GM23248 (cell line): ENCODE measurements around the gene HK1. TPM values are rescaled to one million over a fixed set of nuclear protein-coding genes. Genes with fewer than 3 reads are reported as not detected.

Source experiments
- DNase-seq: peaks from one replicate; pipeline ENCODE4 v3.0.0-alpha.2; 2015
- H2AFZ ChIP-seq: fragments of 200-600 bp; sonication (generic); 2 replicates; pipeline ENCODE4 v1.6.1; 2016; ENCODE audit warnings: antibody characterized with exemption
- H3F3A ChIP-seq: fragments of 200-600 bp; sonication (generic); 2 replicates; pipeline ENCODE4 v1.6.1; 2016; ENCODE audit warnings: mild to moderate bottlenecking, antibody characterized with exemption, mixed run types; ENCODE audit not compliant: insufficient read depth
- H3K27ac ChIP-seq: fragments of 200-600 bp; sonication (generic); 2 replicates; pipeline ENCODE4 v1.5.1; 2016; ENCODE audit warnings: mild to moderate bottlenecking
- H3K27me3 ChIP-seq: fragments of 200-600 bp; sonication (generic); replicated peaks from 2 replicates; pipeline ENCODE4 v1.6.1; 2016; ENCODE audit warnings: mild to moderate bottlenecking; ENCODE audit not compliant: insufficient read depth
- H3K36me3 ChIP-seq: fragments of 200-600 bp; sonication (generic); 2 replicates; pipeline ENCODE4 v1.6.1; 2016; ENCODE audit warnings: low read depth, mild to moderate bottlenecking
- H3K4me1 ChIP-seq: fragments of 200-600 bp; sonication (generic); 2 replicates; pipeline ENCODE4 v1.6.1; 2016; ENCODE audit warnings: mild to moderate bottlenecking; ENCODE audit not compliant: insufficient read depth
- H3K4me2 ChIP-seq: fragments of 200-600 bp; sonication (generic); one replicate; pipeline ENCODE4 v1.6.1; 2016; ENCODE audit warnings: mild to moderate bottlenecking; ENCODE audit not compliant: unreplicated experiment
- H3K4me3 ChIP-seq: fragments of 200-600 bp; sonication (generic); 2 replicates; pipeline ENCODE4 v1.5.1; 2016; ENCODE audit warnings: mild to moderate bottlenecking
- H3K79me2 ChIP-seq: fragments of 200-600 bp; sonication (generic); 2 replicates; pipeline ENCODE4 v1.6.1; 2016; ENCODE audit warnings: mild to moderate bottlenecking; ENCODE audit not compliant: insufficient read depth
- H3K9ac ChIP-seq: fragments of 200-600 bp; sonication (generic); 2 replicates; pipeline ENCODE4 v1.6.1; 2016; ENCODE audit warnings: mild to moderate bottlenecking
- H3K9me2 ChIP-seq: fragments of 200-600 bp; sonication (generic); 2 replicates; pipeline ENCODE4 v1.6.1; 2016; ENCODE audit warnings: mixed run types, mild to moderate bottlenecking, moderate library complexity; ENCODE audit not compliant: insufficient read depth
- H3K9me3 ChIP-seq: fragments of 200-600 bp; sonication (generic); one replicate; pipeline ENCODE4 v1.6.1; 2017; ENCODE audit warnings: low read depth
- H4K20me1 ChIP-seq: fragments of 200-600 bp; sonication (generic); 2 replicates; pipeline ENCODE4 v1.6.0; 2016; ENCODE audit not compliant: insufficient read depth
- EZH2 ChIP-seq: fragments of 200-600 bp; sonication (generic); IDR thresholded peaks from 2 replicates; pipeline ENCODE4 v1.6.1; 2018; ENCODE audit warnings: antibody characterized with exemption, mild to moderate bottlenecking; ENCODE audit not compliant: insufficient read depth, poor library complexity, severe bottlenecking
- EZH2phosphoT487 ChIP-seq: fragments of 200-600 bp; sonication (generic); IDR thresholded peaks from 2 replicates; pipeline ENCODE4 v1.6.1; 2018; ENCODE audit warnings: antibody characterized with exemption, moderate library complexity, mild to moderate bottlenecking, low read depth; ENCODE audit not compliant: insufficient read depth
- WGBS, 2 experiments: methylation state at CpG; one replicate each; pipeline ENCODE4 v1.1.6; 2015 to 2017; ENCODE audit warnings: low lambda C conversion rate in 2 of 2, low coverage in 1 of 2; ENCODE audit errors: missing lambda C conversion rate in 2 of 2; 5-methylcytosine and 5-hydroxymethylcytosine counted together
- in situ Hi-C: fragments of 300-500 bp; cut with MboI; formaldehyde crosslinking; loops from 2 replicates; pipeline ENCODE4 v1.15.0; 2020
- polyA plus RNA-seq: library from polyadenylated mRNA; unstranded; fragments of >200 nt; fragmentation: Nextera tagmentation; extraction: Ambion mirVana; gene quantifications from 2 replicates; pipeline ENCODE4 v1.2.1, GENCODE V29; 2016
- total RNA-seq: library from RNA; depleted of rRNA; stranded (reverse); fragments of >200 nt; shearing (Covaris generic); gene quantifications from 2 replicates; pipeline ENCODE4 v1.2.3, GENCODE V29; 2014

HK1 gene
- total and polyA plus RNA-seq, 2 experiments from 2014 or later, result 96.6 to 134 TPM

DNA sequence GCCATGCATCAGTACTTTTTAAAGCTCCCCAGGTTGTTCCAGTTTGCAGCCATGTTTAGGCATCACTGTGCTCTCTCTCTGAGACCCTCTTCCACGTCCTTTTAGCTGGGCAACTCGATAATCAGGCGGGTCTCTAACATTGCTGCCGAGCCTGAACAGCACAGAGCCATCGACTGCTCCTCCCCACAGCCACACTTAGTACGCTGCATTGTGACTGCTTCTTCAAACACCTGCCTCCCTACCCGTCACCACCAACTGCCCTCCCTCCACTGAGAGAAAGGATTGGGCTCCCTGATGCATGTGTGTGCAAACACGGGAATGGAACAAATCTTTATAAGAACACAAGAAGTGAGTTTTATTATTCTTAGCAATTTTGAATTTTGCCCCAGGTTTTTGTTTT lies 149.9 kb downstream of the HK1 start:
- 75 to 77% methylated on average over 8 of the region's 8 CpGs for WGBS, 2 experiments
- Histone ChIP-seq H4K20me1 (no peaks in the 10 kb centered on the region), H3K4me3 (no peak overlapping the region), H3K27ac (no peak overlapping the region), H3F3A (no peaks in the 10 kb centered on the region), H2AFZ (no peak overlapping the region), H3K4me2 (no peak overlapping the region), H3K9ac (no peak overlapping the region), H3K9me3 (no peaks in the 10 kb centered on the region), H3K36me3 (no peaks in the 10 kb centered on the region), H3K4me1 (no peaks in the 10 kb centered on the region), H3K27me3 (peaks cover 10% of the 10 kb centered on the region; the same call in 1 of the 2 replicates), H3K79me2 (no peaks in the 10 kb centered on the region), H3K9me2 (no peaks in the 10 kb centered on the region)
- in situ Hi-C loops, result loop anchor here (10.0 kb wide), 1 partner anchor 207 kb away; the partner anchor contains the start of gene FAM241B
- TF ChIP-seq EZH2phosphoT487 (no peak), EZH2 (no peak)
- no peak for DNase-seq

DNA sequence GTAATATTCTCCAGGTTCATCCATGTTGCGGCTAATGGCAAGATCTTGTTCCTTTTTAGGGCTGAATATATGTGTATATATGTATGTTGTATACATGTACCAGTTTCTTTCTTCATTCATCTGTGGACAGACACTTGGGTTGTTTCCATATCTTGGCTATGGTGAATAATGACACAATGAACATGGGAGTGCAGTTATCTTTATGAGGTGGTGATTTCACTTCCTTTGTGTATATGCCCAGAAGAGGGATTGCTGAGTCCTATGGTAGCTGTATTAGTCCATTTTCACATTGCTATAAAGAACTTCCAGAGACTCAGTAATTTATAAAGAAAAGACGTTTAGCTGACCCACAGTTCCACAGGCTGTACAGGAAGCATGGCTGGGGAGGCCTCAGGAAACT lies 155.9 kb downstream of the HK1 start:
- no peak overlapping the region for H3K4me3 ChIP-seq
- H4K20me1 ChIP-seq, result no peaks in the 10 kb centered on the region
- H3K79me2 ChIP-seq, result no peaks in the 10 kb centered on the region
- no peak overlapping the region for H3K9ac ChIP-seq
- no peak overlapping the region for H3K4me2 ChIP-seq
- peaks cover 13% of the 10 kb centered on the region for H3K4me1 ChIP-seq
- no peaks in the 10 kb centered on the region for H3K9me2 ChIP-seq
- H3K27ac ChIP-seq, result no peak overlapping the region
- DNase-seq, result peak; percentile 34
- no peaks in the 10 kb centered on the region for H3K9me3 ChIP-seq
- no peaks in the 10 kb centered on the region for H3K27me3 ChIP-seq
- peaks cover 14% of the 10 kb centered on the region for H3F3A ChIP-seq
- in situ Hi-C loops, result no loop called here
- WGBS, 2 experiments, result 47 to 53% methylated on average over 2 of the region's 2 CpGs
- no peak for TF ChIP-seq EZH2phosphoT487
- no peak for TF ChIP-seq EZH2
- H2AFZ ChIP-seq, result no peak overlapping the region
- no peaks in the 10 kb centered on the region for H3K36me3 ChIP-seq

DNA sequence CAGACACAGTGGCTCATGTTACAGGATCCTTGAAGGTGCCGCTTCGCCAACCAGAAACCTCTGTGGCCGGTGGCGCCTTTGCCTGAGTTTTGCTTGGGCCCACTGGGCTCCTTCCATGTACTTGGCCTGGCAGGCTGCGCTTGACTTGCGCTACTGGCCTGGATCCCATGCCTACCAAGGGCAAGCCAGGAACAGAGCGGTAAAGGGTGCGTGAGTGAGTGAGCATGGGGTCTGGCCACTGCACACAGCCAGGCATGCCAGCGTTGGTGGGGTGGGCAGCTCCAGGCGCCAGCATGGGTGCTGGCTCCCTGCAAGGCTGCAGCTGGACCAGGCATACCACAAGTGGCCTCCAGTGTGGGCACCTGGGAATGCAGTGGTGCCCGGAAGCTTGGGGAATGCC lies 156.6 kb downstream of the HK1 start:
- Histone ChIP-seq H3K4me1 (peaks cover 20% of the 10 kb centered on the region), H2AFZ (no peak overlapping the region), H3F3A (peaks cover 22% of the 10 kb centered on the region), H3K79me2 (no peaks in the 10 kb centered on the region), H3K4me3 (no peak overlapping the region), H3K4me2 (no peak overlapping the region), H3K9ac (no peak overlapping the region), H3K9me2 (no peaks in the 10 kb centered on the region), H3K27ac (no peak overlapping the region), H3K9me3 (no peaks in the 10 kb centered on the region), H3K27me3 (no peaks in the 10 kb centered on the region), H4K20me1 (no peaks in the 10 kb centered on the region), H3K36me3 (no peaks in the 10 kb centered on the region)
- DNase-seq, result no peak
- WGBS, 2 experiments, result 86 to 89% methylated on average over 11 of the region's 11 CpGs
- in situ Hi-C loops, result no loop called here
- TF ChIP-seq EZH2phosphoT487 (no peak), EZH2 (no peak)

DNA sequence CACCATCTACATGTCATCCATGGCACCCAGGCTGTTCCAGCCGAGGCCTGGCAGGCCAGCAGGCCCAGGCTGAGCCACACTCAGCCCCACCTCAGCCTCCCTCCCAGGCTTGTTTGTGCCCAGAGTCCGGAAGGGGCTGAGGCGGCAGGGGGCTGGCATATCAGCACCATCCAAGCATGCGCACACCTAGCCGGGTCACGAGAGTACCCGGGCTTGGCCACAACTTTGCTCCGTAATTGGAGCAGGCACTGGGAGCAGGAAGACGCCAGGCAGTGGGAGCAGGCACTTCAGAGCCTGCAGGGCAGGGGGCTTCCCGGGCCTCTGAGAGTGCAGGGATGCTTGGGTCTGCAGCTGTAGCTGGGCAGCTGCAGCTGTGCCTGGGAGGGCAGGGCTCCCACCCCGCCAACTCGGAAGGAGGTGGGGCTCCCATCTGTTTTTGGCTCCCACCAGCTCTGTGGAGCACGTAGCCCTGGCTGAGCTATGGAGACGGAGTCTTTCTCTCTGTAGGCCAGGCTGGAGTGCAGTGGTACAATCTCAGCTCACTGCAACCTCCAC lies 157.7 kb downstream of the HK1 start:
- Histone ChIP-seq H3K4me2 (no peak overlapping the region), H3K4me3 (no peak overlapping the region), H4K20me1 (no peaks in the 10 kb centered on the region), H3K9ac (no peak overlapping the region), H3F3A (peaks cover 28% of the 10 kb centered on the region), H3K79me2 (no peaks in the 10 kb centered on the region), H3K4me1 (peaks cover 27% of the 10 kb centered on the region), H3K27ac (no peak overlapping the region), H2AFZ (no peak overlapping the region), H3K27me3 (no peaks in the 10 kb centered on the region), H3K9me2 (no peaks in the 10 kb centered on the region), H3K36me3 (no peaks in the 10 kb centered on the region), H3K9me3 (no peaks in the 10 kb centered on the region)
- 62 to 69% methylated on average over 12 to 14 of the region's 14 CpGs for WGBS, 2 experiments
- TF ChIP-seq EZH2phosphoT487 (no peak), EZH2 (no peak)
- in situ Hi-C loops, result no loop called here
- DNase-seq, result no peak
